ENCODE results near the gene C12orf75. TPM values are rescaled to one million over a fixed set of nuclear protein-coding genes. Genes with fewer than 3 reads are reported as not detected.

The C12orf75 gene
- total RNA-seq, 1 experiment from 2014 or later: 1.3 TPM

DNA sequence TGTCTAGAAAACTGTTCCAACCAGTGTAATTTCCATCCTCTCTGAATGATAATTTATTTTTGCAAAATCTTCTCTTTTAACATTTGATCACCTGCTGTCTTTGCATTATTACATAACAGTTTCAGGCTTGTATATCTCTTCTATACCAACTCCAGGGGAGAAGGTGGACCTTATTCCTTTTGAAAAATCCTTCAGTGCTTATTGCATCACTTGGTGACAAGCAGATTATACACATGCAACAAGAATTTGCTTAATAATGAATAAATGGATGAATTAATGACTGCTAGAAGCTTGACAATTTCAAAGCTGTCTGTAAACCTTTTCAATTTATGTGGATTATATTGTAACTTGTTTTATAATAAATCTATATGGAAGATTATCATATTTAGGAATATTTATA lies 37.3 kb upstream of the C12orf75 start:
- no peaks in the 10 kb centered on the region for H3K9me2 ChIP-seq (ENCODE audit: insufficient read depth)
- H3K27ac ChIP-seq: no peak overlapping the region

DNA sequence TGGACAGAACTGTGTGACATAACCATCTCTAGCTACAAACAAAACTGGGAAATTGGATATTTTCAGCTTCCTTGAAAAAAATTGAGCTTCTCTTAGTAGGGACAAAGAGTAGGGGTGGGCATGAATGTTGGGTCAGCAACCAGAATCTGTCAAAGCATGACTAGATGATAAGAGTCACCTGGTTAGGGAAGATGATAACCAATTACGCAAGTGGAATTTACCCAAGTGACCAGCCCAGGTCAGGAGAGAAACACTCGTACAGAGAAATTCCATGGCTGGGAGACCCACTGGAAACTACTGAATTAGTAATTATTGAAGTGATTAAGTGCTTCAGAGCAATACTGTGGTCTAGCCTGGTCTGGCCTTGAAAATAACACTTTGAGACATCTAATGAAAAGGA lies 36.3 kb upstream of the C12orf75 start:
- Histone ChIP-seq H3K9me3 (ENCODE audit: insufficient read depth, low read depth) (no peaks in the 10 kb centered on the region; the same call in 1 of the 2 replicates), H3K4me1 (replicated peaks; ENCODE audit: insufficient read depth) (no peaks in the 10 kb centered on the region), H3K27me3 (ENCODE audit: insufficient read depth, low read depth) (peaks cover 26% of the 10 kb centered on the region), H2AFZ (no peak overlapping the region), H4K20me1 (ENCODE audit: insufficient read depth) (no peaks in the 10 kb centered on the region), H3F3A (ENCODE audit: insufficient read depth, low read depth) (no peaks in the 10 kb centered on the region), H3K27ac (no peak overlapping the region), H3K4me2 (no peak overlapping the region), H3K36me3 (ENCODE audit: low read depth) (no peaks in the 10 kb centered on the region), H3K9me2 (ENCODE audit: insufficient read depth) (no peaks in the 10 kb centered on the region), H3K4me3 (no peak overlapping the region), H3K79me2 (ENCODE audit: low read depth) (no peaks in the 10 kb centered on the region)
- ChIA-PET POLR2A (ENCODE audit: unreplicated experiment) (interaction anchor here (0.6 kb wide), 1 partner anchor 104 kb away, joined by 5 read pairs; no protein-coding TSS in a partner anchor), CTCF (no interaction called here)
- intact Hi-C loops (cut with micrococcal nuclease; ENCODE audit: unreplicated experiment): no loop called here
- DNase-seq: no peak
- TF ChIP-seq, protein P1, sequence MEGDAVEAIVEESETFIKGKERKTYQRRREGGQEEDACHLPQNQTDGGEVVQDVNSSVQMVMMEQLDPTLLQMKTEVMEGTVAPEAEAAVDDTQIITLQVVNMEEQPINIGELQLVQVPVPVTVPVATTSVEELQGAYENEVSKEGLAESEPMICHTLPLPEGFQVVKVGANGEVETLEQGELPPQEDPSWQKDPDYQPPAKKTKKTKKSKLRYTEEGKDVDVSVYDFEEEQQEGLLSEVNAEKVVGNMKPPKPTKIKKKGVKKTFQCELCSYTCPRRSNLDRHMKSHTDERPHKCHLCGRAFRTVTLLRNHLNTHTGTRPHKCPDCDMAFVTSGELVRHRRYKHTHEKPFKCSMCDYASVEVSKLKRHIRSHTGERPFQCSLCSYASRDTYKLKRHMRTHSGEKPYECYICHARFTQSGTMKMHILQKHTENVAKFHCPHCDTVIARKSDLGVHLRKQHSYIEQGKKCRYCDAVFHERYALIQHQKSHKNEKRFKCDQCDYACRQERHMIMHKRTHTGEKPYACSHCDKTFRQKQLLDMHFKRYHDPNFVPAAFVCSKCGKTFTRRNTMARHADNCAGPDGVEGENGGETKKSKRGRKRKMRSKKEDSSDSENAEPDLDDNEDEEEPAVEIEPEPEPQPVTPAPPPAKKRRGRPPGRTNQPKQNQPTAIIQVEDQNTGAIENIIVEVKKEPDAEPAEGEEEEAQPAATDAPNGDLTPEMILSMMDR (conservative IDR thresholded peaks at IDR 0.05): no peak
- no peak for TF ChIP-seq EZH2 (IDR thresholded peaks at IDR 0.05; ENCODE audit: low read depth)
- no TSS peak for BruUV-seq (replicated peaks)

More for the DNA sequence above, 37.3 kb upstream of the C12orf75 start:
- H3K4me3 ChIP-seq: no peak overlapping the region
- no peaks in the 10 kb centered on the region for H3K4me1 ChIP-seq (replicated peaks; ENCODE audit: insufficient read depth)
- H3K27me3 ChIP-seq (ENCODE audit: insufficient read depth, low read depth): peaks cover 25% of the 10 kb centered on the region
- TF ChIP-seq, protein P1 (conservative IDR thresholded peaks at IDR 0.05): no peak
- no peak for TF ChIP-seq EZH2 (IDR thresholded peaks at IDR 0.05; ENCODE audit: low read depth)
- H3K36me3 ChIP-seq (ENCODE audit: low read depth): no peaks in the 10 kb centered on the region
- ChIA-PET CTCF (no interaction called here), POLR2A (ENCODE audit: unreplicated experiment) (no interaction called here)
- H4K20me1 ChIP-seq (ENCODE audit: insufficient read depth): no peaks in the 10 kb centered on the region
- no peak overlapping the region for H3K4me2 ChIP-seq
- no TSS peak for BruUV-seq (replicated peaks)
- no peaks in the 10 kb centered on the region; the same call in 1 of the 2 replicates for H3K9me3 ChIP-seq (ENCODE audit: insufficient read depth, low read depth)
- no peak for DNase-seq
- no peaks in the 10 kb centered on the region for H3F3A ChIP-seq (ENCODE audit: insufficient read depth, low read depth)
- no peaks in the 10 kb centered on the region for H3K79me2 ChIP-seq (ENCODE audit: low read depth)
- intact Hi-C loops (cut with micrococcal nuclease; ENCODE audit: unreplicated experiment): no loop called here
- no peak overlapping the region for H2AFZ ChIP-seq

DNA sequence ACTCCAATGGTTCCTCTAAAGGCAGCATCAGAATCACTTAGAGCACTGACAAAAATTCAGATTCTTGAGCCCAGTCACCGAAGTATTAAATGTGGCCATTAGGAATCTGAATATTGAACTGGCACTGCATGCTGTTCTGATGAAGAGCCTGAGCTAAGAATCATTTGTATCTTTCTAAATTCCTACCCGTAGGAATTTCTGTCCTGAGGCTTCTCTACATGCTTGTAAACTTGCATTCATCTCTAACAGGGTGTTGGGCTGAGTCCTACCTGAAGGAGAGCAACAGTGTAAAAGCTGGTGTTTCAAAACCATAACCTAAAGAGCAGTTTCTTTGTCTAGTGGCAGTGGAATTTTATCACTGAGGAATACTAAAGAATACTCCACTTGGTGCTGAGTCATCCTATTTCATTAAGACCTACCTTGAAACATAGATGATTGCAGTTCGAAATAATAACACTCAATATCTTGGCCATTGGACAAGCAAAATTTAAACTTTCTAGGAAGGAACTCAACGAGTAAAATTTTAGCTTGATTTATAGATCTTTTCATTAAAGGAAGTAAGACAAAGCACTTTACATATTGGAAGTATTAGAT lies 35.5 kb upstream of the C12orf75 start:
- H3K4me3 ChIP-seq: no peak overlapping the region
- no peak overlapping the region for H2AFZ ChIP-seq
- H3K4me2 ChIP-seq: no peak overlapping the region
- no peaks in the 10 kb centered on the region for H3K4me1 ChIP-seq (replicated peaks; ENCODE audit: insufficient read depth)
- TF ChIP-seq EZH2 (IDR thresholded peaks at IDR 0.05; ENCODE audit: low read depth): no peak
- TF ChIP-seq, protein P1 (conservative IDR thresholded peaks at IDR 0.05): no peak
- H3K36me3 ChIP-seq (ENCODE audit: low read depth): no peaks in the 10 kb centered on the region
- no peaks in the 10 kb centered on the region for H4K20me1 ChIP-seq (ENCODE audit: insufficient read depth)
- CTCF ChIA-PET: no interaction called here
- no peaks in the 10 kb centered on the region for H3K9me2 ChIP-seq (ENCODE audit: insufficient read depth)
- no peaks in the 10 kb centered on the region for H3K79me2 ChIP-seq (ENCODE audit: low read depth)
- intact Hi-C loops (cut with micrococcal nuclease; ENCODE audit: unreplicated experiment): no loop called here
- DNase-seq: no peak
- H3K27ac ChIP-seq: no peak overlapping the region
- H3K27me3 ChIP-seq (ENCODE audit: insufficient read depth, low read depth): peaks cover 26% of the 10 kb centered on the region
- no TSS peak for BruUV-seq (replicated peaks)
- H3K9me3 ChIP-seq (ENCODE audit: insufficient read depth, low read depth): no peaks in the 10 kb centered on the region; the same call in 1 of the 2 replicates
- POLR2A ChIA-PET (ENCODE audit: unreplicated experiment): interaction anchor here (0.6 kb wide), 1 partner anchor 105 kb away, joined by 5 read pairs; no protein-coding TSS in a partner anchor
- no peaks in the 10 kb centered on the region for H3F3A ChIP-seq (ENCODE audit: insufficient read depth, low read depth)
